ENCODE measurements around the gene IGFBP2.

IGFBP2 gene

GRCh38 chr2:216651351-216651881 lies 18.2 kb downstream of the IGFBP2 start:
- ATAC-seq (ENCODE audit: low read depth) (peak; percentile 45; the same call in 1 of the 3 replicates), DNase-seq (ENCODE audit: low spot score) (no peak)
- Histone ChIP-seq H3K36me3 (ENCODE audit: low read depth) (no peaks in the 10 kb centered on the region; the same call in 1 of the 2 replicates), H3K27me3 (ENCODE audit: insufficient read depth, poor library complexity, severe bottlenecking) (no peaks in the 10 kb centered on the region), H3K4me1 (ENCODE audit: insufficient read depth, poor library complexity, severe bottlenecking) (peaks cover 31% of the 10 kb centered on the region), H3K9me3 (ENCODE audit: severe bottlenecking) (no peaks in the 10 kb centered on the region), H3K27ac (ENCODE audit: poor library complexity, severe bottlenecking) (peak overlapping the region; percentile 38), H3K4me3 (ENCODE audit: severe bottlenecking) (no peak overlapping the region)
- TF ChIP-seq, protein P1, sequence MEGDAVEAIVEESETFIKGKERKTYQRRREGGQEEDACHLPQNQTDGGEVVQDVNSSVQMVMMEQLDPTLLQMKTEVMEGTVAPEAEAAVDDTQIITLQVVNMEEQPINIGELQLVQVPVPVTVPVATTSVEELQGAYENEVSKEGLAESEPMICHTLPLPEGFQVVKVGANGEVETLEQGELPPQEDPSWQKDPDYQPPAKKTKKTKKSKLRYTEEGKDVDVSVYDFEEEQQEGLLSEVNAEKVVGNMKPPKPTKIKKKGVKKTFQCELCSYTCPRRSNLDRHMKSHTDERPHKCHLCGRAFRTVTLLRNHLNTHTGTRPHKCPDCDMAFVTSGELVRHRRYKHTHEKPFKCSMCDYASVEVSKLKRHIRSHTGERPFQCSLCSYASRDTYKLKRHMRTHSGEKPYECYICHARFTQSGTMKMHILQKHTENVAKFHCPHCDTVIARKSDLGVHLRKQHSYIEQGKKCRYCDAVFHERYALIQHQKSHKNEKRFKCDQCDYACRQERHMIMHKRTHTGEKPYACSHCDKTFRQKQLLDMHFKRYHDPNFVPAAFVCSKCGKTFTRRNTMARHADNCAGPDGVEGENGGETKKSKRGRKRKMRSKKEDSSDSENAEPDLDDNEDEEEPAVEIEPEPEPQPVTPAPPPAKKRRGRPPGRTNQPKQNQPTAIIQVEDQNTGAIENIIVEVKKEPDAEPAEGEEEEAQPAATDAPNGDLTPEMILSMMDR (IDR thresholded peaks at IDR 0.05; ENCODE audit: poor library complexity, severe bottlenecking), result no peak

- DNase-seq (ENCODE audit: low spot score) (no peak), ATAC-seq (ENCODE audit: low read depth) (peak; percentile 74)
- H3K4me1 ChIP-seq (ENCODE audit: insufficient read depth, poor library complexity, severe bottlenecking), result peaks cover 27% of the 10 kb centered on the region
- H3K9me3 ChIP-seq (ENCODE audit: severe bottlenecking), result no peaks in the 10 kb centered on the region
- no peaks in the 10 kb centered on the region; the same call in 1 of the 2 replicates for H3K36me3 ChIP-seq (ENCODE audit: low read depth)
- TF ChIP-seq, protein P1 (IDR thresholded peaks at IDR 0.05; ENCODE audit: poor library complexity, severe bottlenecking), result no peak
- H3K4me3 ChIP-seq (ENCODE audit: severe bottlenecking), result no peak overlapping the region
- no peaks in the 10 kb centered on the region for H3K27me3 ChIP-seq (ENCODE audit: insufficient read depth, poor library complexity, severe bottlenecking)
- H3K27ac ChIP-seq (ENCODE audit: poor library complexity, severe bottlenecking), result peak overlapping the region; percentile 38
Measured at GRCh38 chr2:216652566-216652965, 19.3 kb downstream of the IGFBP2 start.

- TF ChIP-seq, protein P1 (IDR thresholded peaks at IDR 0.05; ENCODE audit: poor library complexity, severe bottlenecking), result no peak
- Histone ChIP-seq H3K9me3 (ENCODE audit: severe bottlenecking) (no peaks in the 10 kb centered on the region), H3K36me3 (ENCODE audit: low read depth) (no peaks in the 10 kb centered on the region; the same call in 1 of the 2 replicates), H3K27me3 (ENCODE audit: insufficient read depth, poor library complexity, severe bottlenecking) (no peaks in the 10 kb centered on the region), H3K4me3 (ENCODE audit: severe bottlenecking) (no peak overlapping the region), H3K4me1 (ENCODE audit: insufficient read depth, poor library complexity, severe bottlenecking) (peaks cover 26% of the 10 kb centered on the region), H3K27ac (ENCODE audit: poor library complexity, severe bottlenecking) (peak overlapping the region; percentile 38)
- DNase-seq (ENCODE audit: low spot score), result no peak
- no peak for ATAC-seq (ENCODE audit: low read depth)
Measured at GRCh38 chr2:216653093-216653799, 20.0 kb downstream of the IGFBP2 start.

DNA sequence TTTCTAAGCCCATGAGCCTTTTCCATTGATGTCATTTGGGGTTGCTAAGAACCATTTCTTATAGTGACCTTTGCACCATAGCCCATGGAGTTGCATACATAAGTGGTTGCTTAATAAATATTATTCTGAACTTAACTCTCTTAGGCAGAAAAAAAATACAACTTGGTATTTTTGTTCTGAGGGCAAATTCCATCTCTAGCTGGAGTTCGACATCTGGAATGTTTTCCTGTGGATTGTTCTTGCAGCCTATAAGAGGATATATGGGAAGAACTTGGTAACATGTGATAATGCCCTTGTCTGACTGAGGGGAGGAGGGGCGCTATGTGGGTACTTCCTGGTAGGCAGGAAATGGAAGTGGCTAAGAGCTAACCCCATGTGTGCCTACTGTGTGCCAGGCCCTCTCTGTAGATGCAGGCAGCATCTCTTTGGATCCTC lies 20.7 kb downstream of the IGFBP2 start:
- H3K9me3 ChIP-seq (ENCODE audit: severe bottlenecking), result no peaks in the 10 kb centered on the region
- H3K4me3 ChIP-seq (ENCODE audit: severe bottlenecking), result no peak overlapping the region
- ATAC-seq (ENCODE audit: low read depth), result no peak
- TF ChIP-seq, protein P1 (IDR thresholded peaks at IDR 0.05; ENCODE audit: poor library complexity, severe bottlenecking), result no peak
- H3K27ac ChIP-seq (ENCODE audit: poor library complexity, severe bottlenecking), result no peak overlapping the region
- H3K27me3 ChIP-seq (ENCODE audit: insufficient read depth, poor library complexity, severe bottlenecking), result no peaks in the 10 kb centered on the region
- H3K36me3 ChIP-seq (ENCODE audit: low read depth), result no peaks in the 10 kb centered on the region; the same call in 1 of the 2 replicates
- DNase-seq (ENCODE audit: low spot score), result no peak
- H3K4me1 ChIP-seq (ENCODE audit: insufficient read depth, poor library complexity, severe bottlenecking), result peaks cover 32% of the 10 kb centered on the region
